GM13976 (cell line): ENCODE results near the gene TECPR2.

Source experiments
- DNase-seq: peaks from one replicate; pipeline ENCODE4 v3.0.0; 2012; ENCODE audit warnings: low spot score
- in situ Hi-C: fragments of 300-500 bp; cut with MboI; formaldehyde crosslinking; loops from one replicate; pipeline ENCODE4 v1.12.0; 2022; ENCODE audit warnings: low sequenced_read_pairs, mixed read lengths, inconsistent platforms; ENCODE audit not compliant: unreplicated experiment
- TF ChIP-seq, protein P1 (sequence below): IDR thresholded peaks from 2 replicates; pipeline ENCODE4 v1.5.1; 2012; ENCODE audit warnings: borderline replicate concordance, mild to moderate bottlenecking; ENCODE audit not compliant: insufficient read depth; ENCODE audit errors: extremely low read depth, missing control alignments, control extremely low read depth

TECPR2 gene

DNA sequence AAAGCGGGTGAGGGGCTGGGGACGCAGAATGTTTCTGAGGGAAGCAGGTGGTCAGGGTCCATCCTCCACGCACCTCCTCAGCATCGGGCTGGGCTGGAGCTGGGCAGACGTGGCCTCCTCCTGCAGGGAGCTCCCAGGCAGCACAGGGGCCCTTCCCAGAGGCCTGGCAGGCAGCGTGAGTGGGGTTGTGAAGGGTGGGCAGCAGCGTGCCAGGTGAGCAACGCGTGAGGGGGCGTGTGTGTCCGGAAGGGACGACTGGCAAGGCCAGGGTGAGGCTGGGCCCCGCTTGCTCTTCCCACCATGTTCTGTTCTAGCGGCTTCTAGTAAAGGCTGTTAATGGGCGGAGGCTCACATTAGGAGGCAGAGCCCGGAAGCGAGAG is 129.8 kb downstream of the TECPR2 start:
- in situ Hi-C loops: no loop called here
- DNase-seq: no peak
- TF ChIP-seq, protein P1, sequence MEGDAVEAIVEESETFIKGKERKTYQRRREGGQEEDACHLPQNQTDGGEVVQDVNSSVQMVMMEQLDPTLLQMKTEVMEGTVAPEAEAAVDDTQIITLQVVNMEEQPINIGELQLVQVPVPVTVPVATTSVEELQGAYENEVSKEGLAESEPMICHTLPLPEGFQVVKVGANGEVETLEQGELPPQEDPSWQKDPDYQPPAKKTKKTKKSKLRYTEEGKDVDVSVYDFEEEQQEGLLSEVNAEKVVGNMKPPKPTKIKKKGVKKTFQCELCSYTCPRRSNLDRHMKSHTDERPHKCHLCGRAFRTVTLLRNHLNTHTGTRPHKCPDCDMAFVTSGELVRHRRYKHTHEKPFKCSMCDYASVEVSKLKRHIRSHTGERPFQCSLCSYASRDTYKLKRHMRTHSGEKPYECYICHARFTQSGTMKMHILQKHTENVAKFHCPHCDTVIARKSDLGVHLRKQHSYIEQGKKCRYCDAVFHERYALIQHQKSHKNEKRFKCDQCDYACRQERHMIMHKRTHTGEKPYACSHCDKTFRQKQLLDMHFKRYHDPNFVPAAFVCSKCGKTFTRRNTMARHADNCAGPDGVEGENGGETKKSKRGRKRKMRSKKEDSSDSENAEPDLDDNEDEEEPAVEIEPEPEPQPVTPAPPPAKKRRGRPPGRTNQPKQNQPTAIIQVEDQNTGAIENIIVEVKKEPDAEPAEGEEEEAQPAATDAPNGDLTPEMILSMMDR: no peak

DNA sequence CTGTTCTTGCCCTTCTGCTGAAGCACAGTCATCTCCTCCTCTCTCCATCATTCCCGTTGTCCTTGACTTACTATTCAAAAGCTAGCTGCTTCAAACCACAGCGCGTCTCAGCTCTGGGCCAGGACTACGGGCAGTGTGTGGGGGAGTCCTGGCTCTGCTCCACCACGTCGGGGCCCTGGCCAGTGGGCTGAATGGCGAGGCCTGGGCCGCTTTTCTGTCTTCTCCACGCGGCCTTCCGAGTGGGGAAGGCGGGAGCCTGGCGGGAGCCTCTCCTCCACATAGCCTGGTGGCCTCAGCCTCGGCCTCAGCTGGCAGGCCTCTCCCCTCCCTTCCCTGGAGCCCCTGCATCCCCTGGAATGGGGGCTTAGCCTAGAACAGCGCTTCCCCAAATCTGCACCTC is 130.4 kb downstream of the TECPR2 start:
- in situ Hi-C loops: no loop called here
- TF ChIP-seq, protein P1: no peak
- DNase-seq: no peak

DNA sequence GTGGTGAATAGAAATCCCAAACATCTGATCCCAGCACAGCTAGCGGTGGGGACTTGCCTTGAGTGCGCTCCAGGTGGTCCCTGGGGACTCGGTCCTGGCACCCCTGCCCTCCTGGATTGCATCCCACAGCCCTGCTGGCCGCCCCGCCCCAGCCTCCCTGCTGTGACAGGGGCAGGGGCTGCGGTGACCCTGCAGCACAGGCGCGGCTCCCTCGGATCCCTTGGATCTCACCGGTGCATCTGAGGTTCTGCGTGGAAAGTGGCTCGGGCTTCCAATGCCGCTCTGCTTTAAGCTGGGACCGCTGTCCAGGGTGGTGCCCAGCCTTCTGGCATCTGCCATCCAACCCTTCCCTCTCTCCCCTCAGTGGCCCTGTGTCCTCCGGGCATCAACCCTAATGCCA is 130.8 kb downstream of the TECPR2 start:
- no peak for DNase-seq
- TF ChIP-seq, protein P1: no peak
- in situ Hi-C loops: no loop called here

DNA sequence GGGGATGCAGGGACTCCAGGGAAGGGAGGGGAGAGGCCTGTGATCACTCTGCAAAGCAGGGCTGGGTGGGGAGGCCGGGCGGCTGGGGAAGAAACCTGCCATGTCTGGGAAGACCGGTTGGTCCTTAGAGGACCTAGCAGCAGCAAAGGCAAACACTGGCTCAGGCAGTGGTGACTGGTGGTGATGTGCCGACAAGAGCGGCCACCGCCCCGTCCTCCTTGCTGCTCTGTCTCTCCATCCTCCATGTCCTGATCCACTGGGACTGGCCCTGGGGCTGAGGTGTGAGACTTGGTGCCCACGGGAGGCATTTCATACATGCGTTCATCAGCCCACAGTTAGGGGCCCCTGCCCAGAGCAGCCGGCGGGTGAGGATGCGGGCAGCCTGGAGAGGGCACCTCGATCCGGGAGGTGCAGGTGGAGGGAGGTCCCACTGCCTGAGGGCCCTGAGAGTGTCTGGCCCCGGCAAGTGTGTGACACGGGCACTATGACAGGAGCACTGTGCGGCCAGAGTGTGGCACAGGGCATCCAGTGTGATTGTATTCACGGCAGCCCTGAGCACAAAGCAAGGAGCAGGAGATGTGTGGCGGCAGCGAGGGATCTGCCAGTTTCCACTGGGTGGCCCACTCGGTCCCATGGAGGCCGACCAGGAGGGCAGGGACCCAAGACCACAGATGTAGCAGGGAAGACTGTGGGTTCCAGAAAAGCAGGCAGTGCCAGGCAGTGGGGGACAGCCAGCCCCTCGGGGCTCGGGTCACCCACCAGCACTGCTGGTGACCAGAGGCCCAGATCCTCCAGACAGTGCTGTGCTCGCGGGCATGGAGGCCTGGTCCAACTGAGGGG is 133.0 kb downstream of the TECPR2 start:
- in situ Hi-C loops: no loop called here
- TF ChIP-seq, protein P1: no peak
- DNase-seq: no peak

DNA sequence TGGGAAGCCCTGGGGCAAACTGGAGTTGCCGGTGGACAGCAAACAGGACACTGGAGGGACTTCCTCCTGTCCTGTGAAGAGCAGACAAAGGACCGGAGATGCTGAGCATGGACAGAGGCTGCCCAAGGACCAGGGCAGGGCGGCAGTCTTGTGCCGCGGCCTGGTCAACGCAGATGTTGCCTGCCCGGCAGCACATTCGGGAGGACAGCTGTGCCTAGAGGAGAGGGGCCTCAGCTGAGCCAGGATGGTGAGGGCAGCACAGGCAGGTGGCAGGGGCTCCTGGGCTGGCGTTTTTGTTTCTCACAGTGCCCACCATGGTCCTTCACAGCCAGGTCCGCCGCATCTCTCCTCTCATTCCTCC is 133.6 kb downstream of the TECPR2 start:
- no peak for DNase-seq
- in situ Hi-C loops: no loop called here

GRCh38 chr14:102496958-102497744 is 134.4 kb downstream of the TECPR2 start:
- in situ Hi-C loops: no loop called here
- no peak for DNase-seq
- TF ChIP-seq, protein P1: no peak

More for the DNA sequence above, 133.6 kb downstream of the TECPR2 start:
- TF ChIP-seq, protein P1: no peak
